HG03565 (cell line): ENCODE measurements around the gene GAPDH.
"Not testable (repeated sequence)": the region's sequence is repeated elsewhere in the genome, so short reads cannot be mapped to it uniquely, and the experiment has no call there.

ENCODE experiments used
- ATAC-seq: cut with Tn5 transposase; IDR thresholded peaks from one replicate; pipeline ENCODE4 v1.9.1; 2021; ENCODE audit warnings: mild to moderate bottlenecking, moderate library complexity; ENCODE audit not compliant: unreplicated experiment

GAPDH gene

GRCh38 chr12:6533923-6534694, at the start of gene GAPDH:
TSS of gene GAPDH (plus strand) at chr12:6534517. CDS start at chr12:6534833, 316 bp downstream.
- peak; percentile 45 for ATAC-seq

- no peak for ATAC-seq
Observed at GRCh38 chr12:6488240-6488639, 46.1 kb upstream of the GAPDH start.

- no peak for ATAC-seq
Observed at GRCh38 chr12:6489449-6489848, 44.9 kb upstream of the GAPDH start.

GRCh38 chr12:6490673-6491072, 43.6 kb upstream of the GAPDH start:
- not testable (repeated sequence) for ATAC-seq

- peak; percentile 40 for ATAC-seq
Observed at GRCh38 chr12:6492838-6493496, 41.4 kb upstream of the GAPDH start, which contains the start of gene MRPL51. TSS of gene MRPL51 (minus strand) at chr12:6493262. CDS start at chr12:6493136, 126 bp downstream.

- ATAC-seq, result peak; percentile 82
Observed at GRCh38 chr12:6493497-6494257, 40.6 kb upstream of the GAPDH start, which contains the start of gene NCAPD2. TSS of gene NCAPD2 (plus strand) at chr12:6494102. CDS start at chr12:6495099, 997 bp downstream.

- ATAC-seq, result no peak
Observed at GRCh38 chr12:6494258-6494743, 40.0 kb upstream of the GAPDH start.

GRCh38 chr12:6494968-6495367, 39.3 kb upstream of the GAPDH start:
- no peak for ATAC-seq

GRCh38 chr12:6497291-6497690, 37.0 kb upstream of the GAPDH start:
- ATAC-seq, result not testable (repeated sequence)

GRCh38 chr12:6500466-6500865, 33.9 kb upstream of the GAPDH start:
- ATAC-seq, result no peak

- ATAC-seq, result no peak
Observed at GRCh38 chr12:6507102-6507998, 27.0 kb upstream of the GAPDH start.

- ATAC-seq, result no peak
Observed at GRCh38 chr12:6508087-6508486, 26.2 kb upstream of the GAPDH start.

GRCh38 chr12:6520186-6520585, 14.1 kb upstream of the GAPDH start:
- ATAC-seq, result no peak

- no peak for ATAC-seq
Observed at GRCh38 chr12:6522193-6522592, 12.1 kb upstream of the GAPDH start.

- no peak for ATAC-seq
Observed at GRCh38 chr12:6523708-6524107, 10.6 kb upstream of the GAPDH start.

GRCh38 chr12:6524648-6525047, 9.7 kb upstream of the GAPDH start:
- ATAC-seq, result no peak

- ATAC-seq, result no peak
Observed at GRCh38 chr12:6526201-6526600, 8.1 kb upstream of the GAPDH start.

- ATAC-seq, result no peak
Observed at GRCh38 chr12:6526766-6527525, 7.4 kb upstream of the GAPDH start.

GRCh38 chr12:6527711-6528110, 6.6 kb upstream of the GAPDH start:
- ATAC-seq, result no peak
